ENCODE results near the gene CDK6.

- TF ChIP-seq ZFX (IDR thresholded peaks at IDR 0.05) (no peak), RAD21 (IDR thresholded peaks at IDR 0.05; ENCODE audit: low read depth) (no peak), SP1 (IDR thresholded peaks at IDR 0.05; ENCODE audit: low read depth) (no peak), CTCF (IDR thresholded peaks at IDR 0.05 in 2 of 3, conservative IDR thresholded peaks at IDR 0.05 in 1 of 3; ENCODE audit: borderline replicate concordance in 1 of 3, insufficient read depth in 1 of 3, low read depth in 2 of 3, low read length in 2 of 3) (no peak)
These were observed 249.5 kb downstream of the CDK6 start for GRCh38 chr7:92586841-92587240.

Data from HCT116 (cell line).